LNCaP clone FGC (cell line): ENCODE results near the gene BORA.

Experiments
- DNase-seq: peaks from one replicate; pipeline ENCODE4 v3.0.0-alpha.2; 2011; ENCODE audit warnings: low read depth
- H3K4me3 ChIP-seq: 2 replicates; pipeline ENCODE4 v1.5.1; 2011; ENCODE audit warnings: mild to moderate bottlenecking, low read depth, low read length, control low read depth
- CTCF ChIP-seq: IDR thresholded peaks from 2 replicates; pipeline ENCODE4 v1.5.1; 2012; ENCODE audit warnings: mild to moderate bottlenecking; ENCODE audit not compliant: control insufficient read depth, insufficient read depth; ENCODE audit errors: extremely low read depth

Gene BORA

GRCh38 chr13:72727417-72728289, at the start of gene BORA, which contains the start of gene MZT1:
Gene BORA (plus strand): TSS chr13:72727923. CDS start chr13:72728941, 1,018 bp downstream.
Gene MZT1 (minus strand): TSS chr13:72727629. CDS start chr13:72727602, 27 bp downstream.
- no peak for TF ChIP-seq CTCF
- DNase-seq: peak; percentile 77
- H3K4me3 ChIP-seq: peak within 1 kb of the TSS; percentile 76

GRCh38 chr13:72678312-72678711, 49.4 kb upstream of the BORA start:
- no peak overlapping the region for H3K4me3 ChIP-seq
- no peak for DNase-seq
- no peak for TF ChIP-seq CTCF

- no peak overlapping the region for H3K4me3 ChIP-seq
- TF ChIP-seq CTCF: no peak
- no peak for DNase-seq
Observed at GRCh38 chr13:72680353-72680752, 47.4 kb upstream of the BORA start.

GRCh38 chr13:72686766-72687165, 41.0 kb upstream of the BORA start:
- no peak overlapping the region for H3K4me3 ChIP-seq
- DNase-seq: no peak
- no peak for TF ChIP-seq CTCF

GRCh38 chr13:72689181-72689696, 38.5 kb upstream of the BORA start:
- no peak for TF ChIP-seq CTCF
- no peak for DNase-seq
- no peak overlapping the region for H3K4me3 ChIP-seq

GRCh38 chr13:72692884-72693514, 34.7 kb upstream of the BORA start:
- no peak overlapping the region for H3K4me3 ChIP-seq
- no peak for DNase-seq
- TF ChIP-seq CTCF: no peak
